HG02840 (cell line): ENCODE data around the gene ZNF202.

ENCODE experiments used
- ATAC-seq: cut with Tn5 transposase; IDR thresholded peaks from one replicate; pipeline ENCODE4 v1.9.1; 2021; ENCODE audit warnings: mild to moderate bottlenecking, moderate library complexity, moderate number of reproducible peaks; ENCODE audit not compliant: unreplicated experiment, low FRiP score

The ZNF202 gene

GRCh38 chr11:123684601-123685000 is 56.9 kb downstream of the ZNF202 start:
- ATAC-seq, result no peak

GRCh38 chr11:123683428-123684170 is 57.9 kb downstream of the ZNF202 start:
- ATAC-seq, result no peak

GRCh38 chr11:123682696-123683410 is 58.6 kb downstream of the ZNF202 start:
- ATAC-seq, result no peak

DNA sequence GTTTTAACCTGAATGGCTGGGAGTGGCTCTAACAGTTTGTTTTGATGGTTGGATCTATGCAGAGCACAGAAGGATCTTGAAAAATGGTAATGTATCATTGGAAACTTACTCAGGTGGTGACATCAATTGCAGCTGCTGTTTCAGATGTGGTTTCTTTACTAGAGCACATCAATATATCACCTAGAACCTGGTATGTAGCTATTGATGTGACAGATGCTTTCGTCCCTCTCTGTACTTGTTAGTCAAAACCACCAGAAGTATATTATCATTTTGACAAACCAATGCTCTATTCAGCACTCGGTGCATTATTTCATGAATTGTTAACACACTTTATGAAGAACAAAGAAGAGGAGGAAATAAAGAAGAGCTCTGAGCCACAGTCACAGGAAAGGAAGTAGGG is 60.4 kb downstream of the ZNF202 start:
- ATAC-seq, result no peak

GRCh38 chr11:123678246-123678645 is 63.2 kb downstream of the ZNF202 start:
- no peak for ATAC-seq

DNA sequence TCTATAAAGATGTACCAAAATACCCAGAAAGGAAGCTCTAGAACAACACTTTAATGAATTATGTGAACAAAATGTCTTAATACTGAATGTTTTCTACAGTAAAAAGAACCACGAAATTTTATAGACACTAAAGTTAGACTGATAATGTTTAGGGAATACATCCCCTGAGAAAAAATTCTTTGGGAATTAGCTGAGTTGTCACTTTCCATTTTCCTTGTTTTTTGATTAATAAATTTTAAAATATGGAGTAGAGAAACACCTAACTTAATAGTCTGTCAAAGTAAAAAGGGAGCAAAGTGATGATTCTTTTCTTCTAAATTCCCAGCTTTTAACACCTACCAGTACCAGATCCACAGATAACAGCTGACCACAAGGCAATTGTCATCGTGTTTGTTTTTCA is 64.0 kb downstream of the ZNF202 start:
- no peak for ATAC-seq

- ATAC-seq, result no peak
Measured at GRCh38 chr11:123674297-123674696, 67.2 kb downstream of the ZNF202 start.
